IMR-90 (cell line): Measurements from ENCODE around the gene RAB36. TPM values are rescaled to one million over a fixed set of nuclear protein-coding genes. Genes with fewer than 3 reads are reported as not detected.

ENCODE experiments used
- ATAC-seq: fragments of 200-7000 bp; cut with Tn5 transposase; 2 replicates; pipeline ENCODE4 v1.9.1; 2020; ENCODE audit warnings: low read depth, mild to moderate bottlenecking, moderate library complexity
- BruUV-seq: library from RNA; stranded (reverse); fragments of 400-500 nt; replicated peaks from 2 replicates; lab custom pipeline; 2021; lab: Mats Ljungman, UMichigan
- CTCF ChIA-PET: fragments of 300-600 bp; formaldehyde crosslinking; extraction: SDS; loops from one replicate; lab custom pipeline; 2021; ENCODE audit warnings: antibody characterized with exemption; lab: Yijun Ruan, JAX
- POLR2A ChIA-PET: fragments of 300-600 bp; sonication (Branson Sonifier 250); formaldehyde crosslinking; loops from one replicate; lab custom pipeline; 2022; ENCODE audit warnings: antibody characterized with exemption; ENCODE audit not compliant: unreplicated experiment; lab: Charles Lee
- DNase-seq: peaks from one replicate; pipeline ENCODE4 v3.0.0; 2013
- H2AFZ ChIP-seq: replicated peaks from 2 replicates; pipeline ENCODE3; 2013; ENCODE audit warnings: low read length, mild to moderate bottlenecking; ENCODE audit not compliant: poor library complexity
- H2AK5ac ChIP-seq: 2 replicates; pipeline ENCODE4 v1.6.1; 2013; ENCODE audit warnings: low read depth, low read length, inconsistent platforms
- H2AK9ac ChIP-seq: replicated peaks from 2 replicates; pipeline ENCODE3; 2013; ENCODE audit warnings: mild to moderate bottlenecking, low read depth, low read length, moderate library complexity; ENCODE audit not compliant: poor library complexity
- H2BK120ac ChIP-seq: 2 replicates; pipeline ENCODE4 v1.6.1; 2013; ENCODE audit warnings: low read depth, low read length, inconsistent platforms
- H2BK15ac ChIP-seq: 3 replicates; pipeline ENCODE4 v1.6.1; 2013; ENCODE audit warnings: low read depth, low read length, inconsistent platforms
- H2BK20ac ChIP-seq: 2 replicates; pipeline ENCODE4 v1.6.1; 2013; ENCODE audit warnings: low read depth, mild to moderate bottlenecking, inconsistent platforms, low read length, moderate library complexity
- H2BK5ac ChIP-seq: 2 replicates; pipeline ENCODE4 v1.6.1; 2013; ENCODE audit warnings: mild to moderate bottlenecking, low read depth, low read length, inconsistent platforms; ENCODE audit not compliant: poor library complexity, severe bottlenecking
- H3K14ac ChIP-seq: replicated peaks from 2 replicates; pipeline ENCODE4 v1.6.1; 2013; ENCODE audit warnings: low read depth, low read length, inconsistent platforms
- H3K18ac ChIP-seq: 2 replicates; pipeline ENCODE4 v1.6.1; 2013; ENCODE audit warnings: low read depth, low read length, control low read depth
- H3K23ac ChIP-seq: 2 replicates; pipeline ENCODE4 v1.6.1; 2013; ENCODE audit warnings: low read depth, low read length, inconsistent platforms
- H3K27ac ChIP-seq: 2 replicates; pipeline ENCODE4 v1.5.1; 2013; ENCODE audit warnings: mild to moderate bottlenecking, control low read depth, low read length; ENCODE audit not compliant: insufficient read depth
- H3K27me3 ChIP-seq: 2 replicates; pipeline ENCODE4 v1.6.1; 2013; ENCODE audit warnings: low read length; ENCODE audit not compliant: control insufficient read depth, insufficient read depth
- H3K36me3 ChIP-seq: 2 replicates; pipeline ENCODE4 v1.6.1; 2013; ENCODE audit warnings: low read length, mixed read lengths; ENCODE audit not compliant: control insufficient read depth, insufficient read depth
- H3K4ac ChIP-seq: 2 replicates; pipeline ENCODE4 v1.6.1; 2013; ENCODE audit warnings: low read depth, low read length, inconsistent platforms
- H3K4me1 ChIP-seq: 2 replicates; pipeline ENCODE4 v1.6.1; 2013; ENCODE audit warnings: low read length, mixed read lengths; ENCODE audit not compliant: control insufficient read depth, insufficient read depth
- H3K4me2 ChIP-seq: 2 replicates; pipeline ENCODE4 v1.6.1; 2013; ENCODE audit warnings: low read depth, mild to moderate bottlenecking, control low read depth, low read length, moderate library complexity
- H3K4me3 ChIP-seq: 2 replicates; pipeline ENCODE4 v1.5.1; 2013; ENCODE audit warnings: low read depth, mild to moderate bottlenecking, control low read depth, low read length, moderate library complexity; ENCODE audit not compliant: insufficient read depth
- H3K56ac ChIP-seq: 2 replicates; pipeline ENCODE4 v1.6.1; 2013; ENCODE audit warnings: low read length, inconsistent platforms; ENCODE audit not compliant: insufficient read depth; ENCODE audit errors: extremely low read depth
- H3K79me1 ChIP-seq, 2 experiments: 2 replicates each; pipeline ENCODE4 v1.6.1; 2013; ENCODE audit warnings: low read length in 2 of 2, inconsistent platforms in 1 of 2, low read depth in 1 of 2
- H3K9ac ChIP-seq: 2 replicates; pipeline ENCODE4 v1.6.1; 2013; ENCODE audit warnings: low read depth, low read length, control low read depth
- H3K9me1 ChIP-seq: 2 replicates; pipeline ENCODE4 v1.6.1; 2013; ENCODE audit warnings: low read length, inconsistent platforms; ENCODE audit not compliant: insufficient read depth
- H3K9me3 ChIP-seq: 2 replicates; pipeline ENCODE4 v1.6.1; 2013; ENCODE audit warnings: low read length; ENCODE audit not compliant: control insufficient read depth, insufficient read depth
- H4K20me1 ChIP-seq: 2 replicates; pipeline ENCODE4 v1.6.1; 2013; ENCODE audit warnings: low read length, inconsistent platforms; ENCODE audit not compliant: insufficient read depth
- H4K5ac ChIP-seq: 2 replicates; pipeline ENCODE4 v1.6.1; 2013; ENCODE audit warnings: mild to moderate bottlenecking, low read depth, low read length, control low read depth
- H4K8ac ChIP-seq, 2 experiments: 2 replicates each; pipeline ENCODE4 v1.6.1; 2013; ENCODE audit warnings: low read depth in 2 of 2, low read length in 2 of 2, control low read depth in 1 of 2, inconsistent platforms in 1 of 2
- H4K91ac ChIP-seq: 2 replicates; pipeline ENCODE4 v1.6.1; 2013; ENCODE audit warnings: low read depth, low read length, inconsistent platforms; ENCODE audit not compliant: insufficient read depth
- CEBPB ChIP-seq: IDR thresholded peaks from 2 replicates; pipeline ENCODE4 v1.6.1; 2012; ENCODE audit warnings: low read depth, low read length, improper control_type of control experiment
- MAFK ChIP-seq: IDR thresholded peaks from 2 replicates; pipeline ENCODE4 v1.6.1; 2012; ENCODE audit warnings: low read depth, low read length, improper control_type of control experiment
- NFE2L2 ChIP-seq: fragments of 150-350 bp; IDR thresholded peaks from 2 replicates; pipeline ENCODE4 v1.6.1; 2016; ENCODE audit warnings: low read depth, mild to moderate bottlenecking, low read length
- WGBS, 2 experiments: methylation state at CpG; one replicate each; pipeline versions ENCODE4 v1.1.5 to v1.1.7; 2013; ENCODE audit warnings: missing lambda C conversion rate in 2 of 2; ENCODE audit not compliant: insufficient read length in 1 of 2; ENCODE audit errors: extremely low coverage in 2 of 2; 5-methylcytosine and 5-hydroxymethylcytosine counted together
- dilution Hi-C: fragments of 300-500 bp; cut with HindIII; formaldehyde crosslinking; loops from one replicate; pipeline ENCODE4 v1.14.3; 2018; ENCODE audit warnings: low sequenced_read_pairs; ENCODE audit not compliant: unreplicated experiment
- in situ Hi-C: fragments of 300-500 bp; cut with MboI; formaldehyde crosslinking; loops from 3 replicates; pipeline ENCODE4 v1.14.3; 2019; ENCODE audit warnings: low sequenced_read_pairs, inconsistent platforms, mixed read lengths
- intact Hi-C: fragments of 100-400 bp; cut with micrococcal nuclease; formaldehyde crosslinking; loops from 2 replicates; pipeline ENCODE4 v1.10.0; 2022
- polyA plus RNA-seq, 3 experiments: library from polyadenylated mRNA; depleted of rRNA; stranded (reverse); fragments of >200 nt; gene quantifications; 2 replicates each; pipeline ENCODE4 v1.2.3, GENCODE V29; 2012; ENCODE audit warnings: low replicate concordance in 1 of 3
- total RNA-seq: library from RNA; depleted of rRNA; stranded (reverse); fragments of >200 nt; gene quantifications from 2 replicates; pipeline ENCODE4 v1.2.3, GENCODE V29; 2012

Gene RAB36
- total and polyA plus RNA-seq, 2 of the 4 experiments (the other 2 are of a cell fraction), result 3.6 to 4.0 TPM

- ATAC-seq (no peak), DNase-seq (no peak)
- H3K18ac ChIP-seq, result no peak overlapping the region
- no peak overlapping the region for H2BK120ac ChIP-seq
- H2AK9ac ChIP-seq, result no peak overlapping the region
- H3K4me3 ChIP-seq, result no peak overlapping the region
- in situ Hi-C loops (no loop called here), intact Hi-C loops (no loop called here), dilution Hi-C loops (no loop called here)
- H2BK15ac ChIP-seq, result no peak overlapping the region
- H3K27me3 ChIP-seq, result peaks cover 3% of the 10 kb centered on the region; the same call in 1 of the 2 replicates
- no peaks in the 10 kb centered on the region for H3K36me3 ChIP-seq
- no peak overlapping the region for H2BK5ac ChIP-seq
- no peak overlapping the region for H2AFZ ChIP-seq
- BruUV-seq, result no TSS peak
- no peaks in the 10 kb centered on the region; the same call in 1 of the 2 replicates for H3K9me3 ChIP-seq
- no peaks in the 10 kb centered on the region for H4K20me1 ChIP-seq
- no peak overlapping the region for H3K56ac ChIP-seq
- H3K14ac ChIP-seq, result no peak overlapping the region
- H3K9ac ChIP-seq, result no peak overlapping the region
- POLR2A ChIA-PET, result no interaction called here
- H3K27ac ChIP-seq, result no peak overlapping the region
- H4K91ac ChIP-seq, result no peak overlapping the region
- H4K8ac ChIP-seq, result no peak overlapping the region
- no peaks in the 10 kb centered on the region for H3K79me1 ChIP-seq
- no peak overlapping the region for H3K23ac ChIP-seq
- no peak overlapping the region for H2BK20ac ChIP-seq
- H3K4me1 ChIP-seq, result peaks cover 2% of the 10 kb centered on the region; the same call in 1 of the 2 replicates
- 54% methylated on average over 2 of the region's 4 CpGs; no CpG with 5 or more reads in 1 of the 2 experiments for WGBS, 2 experiments
- H2AK5ac ChIP-seq, result no peak overlapping the region
- H3K4ac ChIP-seq, result no peak overlapping the region
- no peak overlapping the region for H4K5ac ChIP-seq
- TF ChIP-seq NFE2L2 (no peak), CEBPB (no peak), MAFK (no peak)
- CTCF ChIA-PET, result no interaction called here
- H3K4me2 ChIP-seq, result no peak overlapping the region
- no peaks in the 10 kb centered on the region for H3K9me1 ChIP-seq
These were observed 23.7 kb downstream of the RAB36 start for GRCh38 chr22:23169043-23169406.
